ENCODE measurements around the gene CRLF1.

The CRLF1 gene

GRCh38 chr19:18606281-18607225, at the start of gene CRLF1:
Gene CRLF1, minus strand, starts transcription at chr19:18606799. Its CDS starts 143 bp downstream, at chr19:18606656.
- H3K4me1 ChIP-seq (ENCODE audit: insufficient read depth, low read length, poor library complexity, severe bottlenecking), result no peaks in the 10 kb centered on the region
- H3K36me3 ChIP-seq (ENCODE audit: insufficient read depth, low read length), result no peaks in the 10 kb centered on the region
- H3K27me3 ChIP-seq (ENCODE audit: insufficient read depth, low read length, poor library complexity, severe bottlenecking), result no peaks in the 10 kb centered on the region
- H3F3A ChIP-seq (ENCODE audit: low read depth), result no peaks in the 10 kb centered on the region
- H4K20me1 ChIP-seq (ENCODE audit: insufficient read depth, low read length, poor library complexity, severe bottlenecking), result no peaks in the 10 kb centered on the region
- no peak within 1 kb of the TSS for H3K9ac ChIP-seq (ENCODE audit: low read depth, low read length, poor library complexity, severe bottlenecking)
- TF ChIP-seq CTCF (conservative IDR thresholded peaks at IDR 0.05; ENCODE audit: low read length) (no peak), EZH2phosphoT487 (IDR thresholded peaks at IDR 0.05; ENCODE audit: borderline replicate concordance) (no peak)
- H3K4me2 ChIP-seq (ENCODE audit: low read depth, low read length, poor library complexity, severe bottlenecking), result no peak within 1 kb of the TSS
- no peaks in the 10 kb centered on the region for H3K9me3 ChIP-seq (ENCODE audit: insufficient read depth, low read depth, low read length)
- no peak within 1 kb of the TSS for H3K4me3 ChIP-seq (ENCODE audit: low read length, poor library complexity, severe bottlenecking)
- H3K79me2 ChIP-seq (ENCODE audit: insufficient read depth, low read length), result no peaks in the 10 kb centered on the region
- H2AFZ ChIP-seq (ENCODE audit: low read length), result no peak within 1 kb of the TSS
- no peaks in the 10 kb centered on the region for H3K9me2 ChIP-seq (replicated peaks; ENCODE audit: low read depth, low read length)

DNA sequence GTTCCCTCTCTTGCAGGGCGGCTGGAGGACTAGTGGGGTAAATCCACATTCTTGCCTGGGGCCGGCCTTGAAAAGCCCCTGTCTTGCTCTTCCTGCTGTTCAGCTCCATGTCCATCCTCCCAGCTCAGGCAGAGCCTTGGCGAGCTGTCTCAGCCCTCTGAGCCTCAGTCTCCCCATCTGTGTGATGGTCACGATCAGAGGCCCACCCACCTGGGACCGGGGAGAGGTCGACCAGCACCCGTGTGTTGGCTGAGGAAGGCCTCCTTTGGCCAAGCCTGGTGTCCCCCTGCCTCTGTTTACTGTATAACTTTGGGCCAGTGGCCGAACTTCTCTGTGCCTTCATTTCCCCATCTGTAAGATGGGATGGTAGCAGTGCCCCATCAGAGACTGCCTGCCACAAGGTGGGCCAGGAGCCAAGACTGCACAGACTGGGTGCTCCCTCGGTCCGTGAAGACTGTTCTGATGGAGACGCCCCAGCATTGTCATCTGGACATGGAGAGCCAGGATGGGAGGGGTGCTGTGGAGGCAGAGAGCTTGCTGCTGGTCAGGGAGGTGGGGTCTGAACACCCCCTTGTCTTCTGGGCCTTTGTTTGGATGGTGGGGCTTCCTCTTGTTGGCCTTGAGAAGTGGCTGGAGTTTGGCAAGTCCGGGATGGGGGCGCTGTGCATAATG, 48.7 kb upstream of the CRLF1 start:
- Histone ChIP-seq H3K9me2 (replicated peaks; ENCODE audit: low read depth, low read length) (no peaks in the 10 kb centered on the region), H3K4me3 (ENCODE audit: low read length, poor library complexity, severe bottlenecking) (no peak overlapping the region), H3K4me2 (ENCODE audit: low read depth, low read length, poor library complexity, severe bottlenecking) (no peak overlapping the region), H3K36me3 (ENCODE audit: insufficient read depth, low read length) (no peaks in the 10 kb centered on the region), H3K79me2 (ENCODE audit: insufficient read depth, low read length) (peaks cover 3% of the 10 kb centered on the region; the same call in 1 of the 2 replicates), H3K27me3 (ENCODE audit: insufficient read depth, low read length, poor library complexity, severe bottlenecking) (no peaks in the 10 kb centered on the region), H3K9ac (ENCODE audit: low read depth, low read length, poor library complexity, severe bottlenecking) (no peak overlapping the region), H3F3A (ENCODE audit: low read depth) (no peaks in the 10 kb centered on the region), H3K9me3 (ENCODE audit: insufficient read depth, low read depth, low read length) (no peaks in the 10 kb centered on the region), H2AFZ (ENCODE audit: low read length) (no peak overlapping the region), H3K4me1 (ENCODE audit: insufficient read depth, low read length, poor library complexity, severe bottlenecking) (no peaks in the 10 kb centered on the region), H4K20me1 (ENCODE audit: insufficient read depth, low read length, poor library complexity, severe bottlenecking) (no peaks in the 10 kb centered on the region)
- TF ChIP-seq CTCF (conservative IDR thresholded peaks at IDR 0.05; ENCODE audit: low read length), result no peak
- no peak for TF ChIP-seq EZH2phosphoT487 (IDR thresholded peaks at IDR 0.05; ENCODE audit: borderline replicate concordance)

DNA sequence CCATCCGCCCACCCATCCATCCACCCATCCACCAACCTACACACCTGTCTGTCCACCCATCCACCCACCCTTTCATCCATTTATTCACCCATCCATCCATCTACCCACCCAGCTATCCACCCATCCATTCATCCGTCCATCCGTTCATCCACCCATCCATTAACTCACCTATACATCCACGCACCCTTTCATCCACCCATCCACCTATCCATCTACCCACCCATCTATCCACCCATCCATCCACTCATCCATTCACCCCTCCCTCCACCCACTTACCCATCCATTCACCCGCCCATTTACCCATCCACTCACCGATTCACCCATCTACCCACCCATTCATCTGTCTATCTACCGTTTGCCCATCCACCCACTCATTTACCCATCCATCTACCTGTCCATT, 47.9 kb upstream of the CRLF1 start:
- no peak overlapping the region for H3K9ac ChIP-seq (ENCODE audit: low read depth, low read length, poor library complexity, severe bottlenecking)
- no peaks in the 10 kb centered on the region for H4K20me1 ChIP-seq (ENCODE audit: insufficient read depth, low read length, poor library complexity, severe bottlenecking)
- H3F3A ChIP-seq (ENCODE audit: low read depth), result no peaks in the 10 kb centered on the region
- H3K9me2 ChIP-seq (replicated peaks; ENCODE audit: low read depth, low read length), result no peaks in the 10 kb centered on the region
- peaks cover 3% of the 10 kb centered on the region; the same call in 1 of the 2 replicates for H3K79me2 ChIP-seq (ENCODE audit: insufficient read depth, low read length)
- no peak overlapping the region for H3K4me2 ChIP-seq (ENCODE audit: low read depth, low read length, poor library complexity, severe bottlenecking)
- H3K9me3 ChIP-seq (ENCODE audit: insufficient read depth, low read depth, low read length), result no peaks in the 10 kb centered on the region
- no peaks in the 10 kb centered on the region for H3K27me3 ChIP-seq (ENCODE audit: insufficient read depth, low read length, poor library complexity, severe bottlenecking)
- H3K4me3 ChIP-seq (ENCODE audit: low read length, poor library complexity, severe bottlenecking), result no peak overlapping the region
- TF ChIP-seq CTCF (conservative IDR thresholded peaks at IDR 0.05; ENCODE audit: low read length) (no peak), EZH2phosphoT487 (IDR thresholded peaks at IDR 0.05; ENCODE audit: borderline replicate concordance) (no peak)
- H3K4me1 ChIP-seq (ENCODE audit: insufficient read depth, low read length, poor library complexity, severe bottlenecking), result no peaks in the 10 kb centered on the region
- H3K36me3 ChIP-seq (ENCODE audit: insufficient read depth, low read length), result no peaks in the 10 kb centered on the region; the same call in 1 of the 2 replicates
- H2AFZ ChIP-seq (ENCODE audit: low read length), result no peak overlapping the region

Measured in Loucy (cell line).